NOMO-1 treated with dmso at 0.1 percent for 144 hours (cell line): Measurements from ENCODE around the gene GLIS2.
A peak's percentile ranks its signal among the peaks of the same experiment; 100 is the strongest.

Source experiments
- DNase-seq: peaks from one replicate; lab custom pipeline; 2025; ENCODE audit not compliant: unreplicated experiment; lab: John Stamatoyannopoulos, UW

The GLIS2 gene

DNA sequence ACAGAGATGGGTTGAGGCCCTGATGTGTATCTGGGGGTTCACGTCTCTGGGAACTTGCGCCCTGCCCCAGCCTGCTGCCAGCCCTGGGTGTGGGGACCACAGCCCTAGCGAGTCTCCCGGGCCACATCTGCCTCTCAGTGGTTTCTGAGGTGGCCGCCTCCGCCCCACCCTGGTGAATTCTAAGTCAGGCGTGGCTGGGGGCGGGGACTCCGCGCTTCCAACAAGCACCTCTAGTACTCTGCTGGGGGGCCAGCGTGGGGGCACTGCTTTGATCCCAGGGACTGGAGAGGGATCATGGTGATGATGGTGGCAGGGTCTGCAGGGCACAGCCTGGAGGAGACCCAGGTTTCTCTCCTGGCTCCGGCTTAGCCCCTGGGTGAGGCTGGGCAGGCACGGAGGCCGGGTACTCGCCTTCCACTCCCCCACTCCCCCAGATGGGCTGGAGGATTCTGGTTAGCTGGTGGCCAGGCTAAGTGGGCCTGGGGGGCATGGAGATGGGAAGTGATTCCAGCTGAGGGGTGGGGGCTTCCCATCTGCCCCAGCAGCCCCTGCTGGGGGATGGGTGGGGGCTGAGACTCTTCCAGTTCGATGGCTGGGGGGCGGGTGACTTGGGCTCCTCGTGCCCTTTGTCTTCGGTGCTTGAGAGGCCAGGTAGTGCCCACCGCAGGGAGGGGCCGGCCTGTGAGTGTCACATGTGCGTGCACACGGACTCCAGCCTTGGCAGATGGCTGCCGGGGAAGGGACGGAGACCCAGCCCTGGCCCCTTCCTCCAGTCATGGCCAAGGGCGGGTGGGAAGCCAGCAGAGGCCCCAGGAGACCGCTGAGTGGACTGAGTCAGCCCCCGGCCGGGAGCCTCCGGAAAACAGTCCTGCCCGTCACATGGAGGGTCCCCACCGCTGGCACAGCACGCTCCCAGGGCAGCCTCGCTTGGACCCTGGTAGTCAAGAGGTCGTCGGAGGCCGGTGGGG, 3.9 kb downstream of the GLIS2 start:
- DNase-seq, result no peak

DNA sequence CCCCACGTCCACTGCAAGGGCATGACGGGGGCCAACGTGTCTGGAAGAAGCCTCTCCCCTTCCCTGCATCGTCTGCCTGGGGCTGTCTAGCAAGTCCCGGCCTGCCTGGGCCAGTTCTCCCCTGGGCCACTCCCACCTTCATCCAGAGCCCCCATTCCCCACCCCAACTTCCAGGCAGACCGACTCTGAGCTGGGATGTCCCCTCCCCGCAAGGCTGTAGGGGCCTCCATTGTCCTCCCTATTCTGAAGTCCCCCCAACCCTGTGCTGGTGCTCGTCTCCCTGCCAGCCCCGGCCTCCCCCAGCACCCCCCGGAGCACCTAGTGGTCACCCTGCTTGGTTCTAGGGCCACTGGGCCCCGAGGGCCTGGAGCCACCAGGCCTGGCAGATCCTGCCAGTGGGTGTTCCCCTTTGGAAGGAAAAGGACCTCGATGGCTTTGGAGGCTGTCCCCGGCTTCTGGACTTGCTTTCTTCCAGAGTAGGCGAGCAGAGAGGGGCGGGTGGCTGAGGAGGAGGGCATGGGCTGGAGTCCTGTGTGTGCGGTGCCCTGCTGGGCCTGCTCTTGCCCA, 4.8 kb downstream of the GLIS2 start:
- no peak for DNase-seq

DNA sequence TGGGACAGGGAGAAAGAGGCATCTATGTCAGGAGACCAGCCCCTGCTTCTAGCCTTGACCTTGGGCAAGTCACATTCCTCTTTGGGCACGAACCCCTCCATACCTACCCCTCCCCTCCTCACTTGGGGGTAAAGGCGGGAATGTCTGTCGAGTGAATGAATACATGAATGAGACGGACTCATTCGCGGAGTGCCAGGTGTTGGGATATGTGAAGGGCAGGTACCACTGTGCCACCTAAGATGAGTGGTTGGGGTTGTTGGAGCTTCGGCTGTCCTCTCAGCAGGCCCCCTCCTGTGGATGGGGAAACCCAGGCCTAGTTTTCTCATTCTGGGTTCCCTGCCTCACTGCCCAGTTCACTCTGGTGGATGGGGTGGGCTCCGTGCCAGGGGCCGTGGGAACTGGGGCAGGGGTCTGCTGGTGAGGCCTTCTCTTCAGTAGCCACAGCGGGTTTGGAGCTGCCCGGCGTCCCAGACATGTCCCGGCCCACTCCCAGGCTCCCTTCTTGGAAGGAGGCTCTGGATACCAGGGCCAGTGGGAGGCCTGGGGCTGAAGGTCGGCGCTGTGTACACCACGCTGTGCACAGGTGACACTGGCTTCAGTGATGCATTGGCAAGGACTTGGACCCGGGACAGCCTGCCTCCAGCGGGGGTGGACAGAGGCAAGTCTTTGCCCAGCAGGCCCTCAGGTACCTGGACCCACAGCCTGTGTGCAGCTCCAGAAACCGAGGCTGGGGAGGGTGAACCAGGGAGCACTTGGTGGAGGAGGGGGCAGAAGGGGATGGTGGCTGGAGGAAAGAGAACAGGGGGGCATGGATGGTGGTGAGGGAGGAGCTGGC, 5.6 kb downstream of the GLIS2 start:
- no peak for DNase-seq

DNA sequence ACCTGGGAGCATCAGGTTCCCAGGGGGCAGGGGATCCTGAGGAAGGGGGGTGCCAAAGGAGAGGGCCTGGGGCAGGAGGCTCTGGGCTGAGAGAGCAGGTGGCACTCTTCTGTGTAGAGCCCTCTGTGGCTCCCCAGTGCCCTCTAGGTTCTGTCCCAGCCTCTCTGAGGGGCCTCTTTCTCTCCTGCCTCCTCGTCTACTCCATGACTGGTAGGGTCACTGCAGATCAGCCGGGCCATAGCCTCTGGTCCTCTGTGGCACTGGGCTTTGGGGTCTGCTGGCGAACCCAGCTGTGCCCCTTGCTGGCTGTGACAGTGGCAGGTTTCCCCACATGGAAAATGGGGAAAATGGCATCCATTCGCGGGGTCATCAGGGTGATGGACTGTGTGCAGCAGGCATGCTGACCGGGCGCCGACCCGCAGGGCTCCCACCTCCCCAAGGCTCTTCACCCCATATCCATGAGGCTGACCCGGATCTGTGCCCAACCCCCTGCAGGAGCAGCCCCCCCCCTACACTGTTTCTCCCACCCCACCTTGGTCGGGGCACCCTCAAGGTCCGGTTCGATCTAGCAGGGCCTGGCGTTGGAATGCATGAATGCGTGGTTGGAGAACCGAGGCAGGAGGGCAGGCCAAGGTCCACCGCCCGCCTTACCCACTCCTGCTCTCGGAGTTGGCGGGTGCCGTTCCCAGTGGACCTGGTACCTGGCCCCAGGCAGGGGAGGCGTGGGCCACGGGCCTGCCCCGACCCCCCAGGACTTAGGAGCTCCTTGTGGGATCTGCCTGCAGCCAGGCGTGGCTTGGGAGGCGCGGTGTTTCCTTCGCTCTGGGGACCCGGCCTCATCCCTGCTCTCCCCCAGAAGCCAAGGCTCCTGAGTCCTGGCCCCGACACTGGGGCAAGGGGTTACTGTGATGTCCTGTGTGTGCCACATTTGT, 6.5 kb downstream of the GLIS2 start:
- no peak for DNase-seq

DNA sequence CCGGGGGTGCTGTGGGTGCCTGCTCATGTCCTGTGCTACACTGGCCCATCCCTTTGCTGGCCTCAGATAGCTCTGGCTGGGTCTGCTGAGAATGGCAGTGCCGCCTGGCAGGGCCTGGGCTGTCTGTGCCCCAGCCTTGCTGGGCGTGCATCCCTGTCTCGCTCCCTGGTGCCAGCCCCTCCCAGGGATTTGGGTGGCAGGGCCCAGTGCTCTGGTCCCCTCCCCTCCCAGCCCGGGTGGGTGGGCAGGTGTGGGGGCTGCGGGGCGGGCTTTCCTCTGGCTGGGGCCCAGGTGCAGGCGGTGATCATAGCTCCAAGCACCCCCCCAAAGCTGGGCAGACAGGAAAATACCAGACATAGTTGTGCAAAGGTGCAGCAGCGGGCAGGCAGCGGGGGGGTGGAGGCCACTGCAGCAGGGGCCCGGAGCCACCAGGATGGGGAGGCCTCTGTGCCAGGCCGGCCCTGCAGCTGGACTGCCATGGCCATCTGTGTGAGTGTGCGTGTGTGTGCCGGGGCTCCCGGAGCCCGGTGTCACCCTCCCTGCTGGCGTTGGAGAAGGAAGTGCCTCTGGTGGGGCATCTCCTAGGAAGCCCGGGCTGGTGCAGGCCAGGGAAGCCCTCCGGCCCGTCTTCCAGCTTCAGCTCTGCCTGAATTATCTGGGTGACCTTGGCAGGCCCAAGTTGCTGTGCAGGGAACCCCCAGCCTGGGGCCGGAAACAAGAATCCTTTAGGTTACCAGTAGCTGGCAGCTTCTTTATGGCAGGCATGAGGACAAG, 7.4 kb downstream of the GLIS2 start:
- no peak for DNase-seq

DNA sequence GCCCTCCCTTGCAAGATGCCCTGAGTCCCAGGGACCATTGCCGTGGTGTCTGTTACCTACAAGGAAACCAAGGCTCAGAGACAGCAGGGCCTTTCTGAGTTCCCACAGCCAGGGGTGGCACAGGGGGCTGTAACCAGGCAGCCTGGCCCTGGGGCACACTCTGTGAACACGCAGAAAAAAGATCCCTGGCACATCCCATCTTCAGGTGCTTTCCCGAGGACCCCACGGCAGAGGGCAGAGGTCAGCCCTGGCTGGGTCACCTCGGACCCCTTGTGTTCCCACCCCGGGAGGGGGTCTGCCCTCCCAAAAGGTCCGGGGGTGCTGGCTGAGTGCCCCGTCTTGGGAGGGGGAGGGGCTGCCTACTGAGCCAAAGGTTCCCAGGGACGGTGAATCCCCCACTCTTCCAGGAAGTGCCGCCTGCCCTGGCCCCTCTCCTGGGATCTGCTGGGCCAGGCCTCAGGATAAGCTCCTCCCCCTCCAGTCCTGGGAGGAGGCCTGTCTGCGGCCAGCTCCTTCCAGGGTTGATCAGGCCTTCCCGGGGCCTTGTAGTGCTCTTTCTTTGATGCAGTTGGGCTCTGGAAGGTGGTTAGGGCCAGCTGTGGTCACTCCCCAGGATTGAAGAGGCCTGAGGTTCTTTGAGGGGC, 8.1 kb downstream of the GLIS2 start:
- no peak for DNase-seq

DNA sequence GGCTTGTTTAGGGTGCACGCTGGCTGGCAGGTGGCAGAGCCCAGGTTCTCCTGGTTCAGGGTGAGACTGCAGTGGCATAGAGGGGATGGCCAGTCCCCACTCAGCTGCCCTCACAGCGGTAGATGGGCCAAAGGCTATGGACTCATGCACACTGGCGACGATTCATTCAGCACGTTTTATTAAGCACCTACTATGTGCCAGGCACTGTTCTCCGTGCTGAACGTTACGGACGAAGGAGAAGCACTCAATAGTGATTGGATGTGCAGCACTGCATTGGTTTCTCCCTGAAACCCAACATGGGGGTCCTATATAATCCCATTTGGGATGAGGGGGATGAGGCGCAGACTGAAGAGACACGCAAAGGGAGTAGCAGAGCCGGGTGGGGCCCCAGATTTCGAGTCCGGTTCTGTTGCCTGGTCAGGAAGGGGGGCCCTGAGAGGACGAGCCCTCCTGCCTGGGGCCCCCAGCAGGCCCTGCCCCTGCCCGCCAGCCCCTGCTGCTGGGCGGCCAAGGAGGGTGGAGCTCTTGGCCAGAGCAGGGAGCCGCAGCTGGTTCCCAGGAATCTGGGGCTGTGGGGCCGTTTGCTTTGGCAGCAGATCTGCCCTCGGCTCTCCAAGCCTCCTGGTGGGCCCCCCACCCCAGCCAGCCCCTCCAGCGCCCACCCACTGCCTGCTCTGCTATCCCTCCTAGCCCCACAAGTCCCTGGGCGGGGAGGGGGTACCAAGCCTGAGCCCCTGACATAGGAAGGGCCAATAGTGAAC, 8.8 kb downstream of the GLIS2 start:
- no peak for DNase-seq

DNA sequence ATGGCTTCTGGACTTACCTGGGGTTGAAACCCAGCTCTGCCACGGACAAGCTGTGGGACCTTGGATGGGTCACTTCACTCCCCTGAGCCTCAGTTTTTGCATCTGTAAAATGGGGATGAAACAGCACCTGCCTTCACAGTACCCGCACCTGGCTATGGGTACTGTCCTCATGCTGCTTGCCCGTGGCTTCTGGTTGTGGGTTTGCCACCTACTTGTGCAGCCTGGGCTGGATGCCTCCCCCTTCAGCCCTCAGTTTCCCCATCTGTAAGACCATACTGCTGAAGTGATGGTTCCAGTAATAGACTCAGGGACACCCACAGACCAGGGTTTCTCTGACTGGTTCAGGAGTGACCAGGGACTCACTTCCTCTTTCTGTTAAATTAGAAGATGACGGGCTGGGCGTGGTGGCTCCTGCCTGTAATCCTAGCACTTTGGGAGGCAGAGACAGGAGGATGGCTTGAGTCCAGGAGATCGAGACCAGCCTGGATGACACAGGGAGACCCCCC, 9.4 kb downstream of the GLIS2 start:
- DNase-seq, result peak; percentile 47

DNA sequence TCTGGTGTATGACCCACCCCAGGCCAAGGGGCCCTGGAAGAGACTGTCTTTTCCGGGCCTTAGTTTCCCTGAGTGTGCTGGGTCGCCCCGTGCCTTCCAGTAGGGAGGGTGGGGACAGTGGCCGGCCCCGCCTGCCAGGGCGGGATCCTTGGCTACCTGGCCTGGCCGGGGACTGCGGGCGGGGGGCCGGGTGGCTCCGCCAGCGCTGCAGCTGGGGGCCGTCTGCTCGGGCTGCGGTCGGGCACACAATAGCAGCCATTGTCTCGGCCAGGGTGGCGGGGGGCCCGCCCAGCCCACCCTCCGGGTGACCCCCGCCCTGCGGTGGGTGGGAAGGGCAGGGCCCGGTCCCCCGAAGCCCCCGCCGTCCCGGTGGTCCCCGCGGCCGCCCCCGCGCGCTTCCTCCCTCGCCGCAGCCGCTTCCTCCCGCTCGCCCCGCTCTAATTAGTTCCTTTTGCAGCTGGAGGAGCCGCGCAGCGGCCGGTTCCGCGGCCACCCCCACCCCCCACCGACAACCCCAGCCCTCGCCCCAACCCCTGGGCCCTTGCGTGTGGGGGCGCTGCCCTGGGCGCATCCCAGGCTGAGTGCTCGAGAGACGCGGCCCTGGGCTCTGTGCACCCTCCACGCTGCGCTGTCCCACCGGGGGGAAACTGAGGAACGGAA, 11.6 kb downstream of the GLIS2 start:
- DNase-seq, result peak; percentile 21

DNA sequence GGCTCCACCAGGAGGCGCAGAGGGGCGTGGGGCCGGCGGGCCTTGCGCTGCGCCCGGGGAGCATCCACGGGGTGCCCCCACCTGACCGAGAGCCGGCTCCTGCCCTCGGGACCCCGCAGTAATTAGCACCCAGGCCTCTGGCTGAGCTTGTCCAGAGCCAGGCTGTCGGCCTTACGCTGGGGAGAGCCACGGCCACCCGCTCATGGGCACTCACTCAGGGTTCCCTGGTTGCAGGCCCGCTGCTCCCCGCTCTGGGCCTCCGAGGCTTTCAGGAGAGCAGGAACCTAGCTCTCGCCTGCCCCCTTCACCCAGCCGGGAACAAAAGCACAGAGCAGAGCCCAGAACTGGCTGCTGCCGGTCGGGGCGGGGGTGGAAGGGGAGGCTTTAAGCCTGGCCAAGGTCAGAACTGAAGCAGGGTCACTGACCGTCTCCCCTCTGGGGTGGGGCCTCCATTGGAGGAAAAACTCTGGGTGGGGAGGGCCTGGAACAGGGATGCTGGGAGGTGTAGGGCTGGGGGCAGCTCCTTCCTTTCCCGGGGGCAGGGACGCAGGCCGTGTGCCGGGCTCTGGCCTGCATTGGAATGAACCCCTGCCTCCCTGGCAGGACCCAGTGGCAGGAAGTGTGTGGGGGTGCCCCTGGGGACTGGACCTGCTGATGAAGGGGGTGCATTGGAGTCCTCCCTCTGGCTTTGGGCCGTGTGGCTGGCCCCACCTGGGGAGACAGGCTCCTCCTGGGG, 12.3 kb downstream of the GLIS2 start:
- DNase-seq, result peak; percentile 81

DNA sequence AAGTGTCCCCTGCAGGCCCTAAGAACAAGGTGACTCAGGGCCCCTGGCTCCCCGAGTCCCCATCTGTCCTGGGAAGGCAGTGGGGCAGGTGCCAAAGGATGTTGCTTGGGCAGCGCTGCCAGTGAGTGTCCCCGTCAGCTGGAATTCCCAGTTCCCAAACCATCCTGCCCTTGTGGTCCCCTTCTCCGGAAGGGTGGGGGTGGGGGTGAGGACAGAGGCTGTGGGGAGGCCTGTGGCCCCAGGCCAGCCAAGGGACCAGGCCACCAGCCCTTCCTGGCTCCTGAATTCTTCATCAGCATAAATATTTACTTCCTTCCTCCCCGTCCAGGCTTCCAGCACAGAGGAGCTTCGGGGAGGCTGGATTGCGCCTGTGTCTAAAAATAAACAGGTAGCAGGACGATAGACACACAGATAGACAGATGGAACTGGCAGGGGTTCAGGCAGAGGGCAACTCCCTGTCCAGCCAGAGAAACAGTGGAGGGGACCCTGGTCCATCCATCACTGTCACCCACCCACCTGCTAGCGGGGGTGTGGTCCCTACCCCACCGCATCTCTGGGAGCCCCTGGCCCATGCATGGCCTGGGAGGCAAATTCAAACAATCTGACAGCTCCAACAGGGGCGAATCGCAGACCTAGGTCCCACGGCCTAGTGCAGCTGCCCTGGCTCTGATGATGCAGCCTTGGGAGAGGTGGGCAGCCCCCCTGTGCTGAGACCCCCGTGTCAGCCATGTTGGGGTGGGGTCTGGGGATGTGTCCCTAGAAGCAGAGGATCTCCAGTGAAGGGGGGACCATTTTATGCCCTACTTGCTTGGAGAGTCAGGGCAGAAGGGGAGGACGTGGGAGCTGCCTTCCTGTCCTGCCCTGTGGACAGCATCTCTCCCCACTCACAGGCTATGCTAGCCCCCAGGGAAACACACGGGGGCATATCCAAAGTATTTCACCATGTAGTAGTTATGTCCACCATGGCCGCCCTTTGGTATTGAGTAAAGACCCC, 13.2 kb downstream of the GLIS2 start:
- no peak for DNase-seq

DNA sequence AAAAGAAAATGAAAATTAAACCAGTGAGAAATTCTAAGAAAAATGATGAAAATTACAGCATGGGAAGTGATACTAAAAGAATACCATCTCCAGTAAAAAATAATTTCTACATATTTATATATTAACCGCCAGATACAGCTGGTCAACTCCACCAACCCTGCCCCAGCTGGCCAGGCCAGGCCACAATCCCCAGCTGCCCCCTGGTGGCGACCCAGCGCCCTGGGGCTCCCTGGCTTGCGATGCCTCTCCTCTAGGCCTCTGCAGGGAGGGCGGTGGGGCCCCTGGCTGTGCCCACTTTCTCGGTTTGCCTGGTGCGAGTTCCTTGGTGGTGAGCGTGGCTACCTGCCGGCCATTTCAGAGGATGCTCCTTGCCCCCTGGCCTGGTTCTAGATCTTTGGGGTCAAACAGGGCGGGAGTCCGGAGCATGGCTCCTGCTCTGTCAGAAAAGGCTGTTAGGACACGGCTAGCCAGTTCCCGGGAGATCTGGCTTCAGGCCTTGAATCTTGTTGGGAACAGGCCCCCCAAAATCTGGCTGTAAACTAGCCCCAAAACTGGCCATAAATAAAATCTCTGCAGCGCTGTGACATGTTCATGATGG, 14.5 kb downstream of the GLIS2 start:
- no peak for DNase-seq

DNA sequence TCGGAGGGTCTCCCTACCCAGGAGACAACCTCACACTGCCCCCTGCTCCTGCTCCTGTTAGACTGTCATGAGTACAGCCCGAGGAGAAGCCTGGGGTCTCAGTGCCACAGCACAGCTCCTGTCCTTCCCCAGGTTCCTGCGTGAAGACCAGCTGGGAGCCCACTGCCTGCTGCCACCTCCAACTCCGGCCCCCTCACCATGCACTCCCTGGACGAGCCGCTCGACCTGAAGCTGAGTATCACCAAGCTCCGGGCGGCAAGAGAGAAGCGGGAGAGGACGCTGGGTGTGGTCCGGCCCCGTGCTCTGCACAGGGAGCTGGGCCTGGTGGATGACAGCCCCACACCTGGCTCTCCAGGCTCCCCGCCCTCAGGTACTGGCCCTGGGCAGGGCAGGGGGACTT, 16.2 kb downstream of the GLIS2 start:
- no peak for DNase-seq

DNA sequence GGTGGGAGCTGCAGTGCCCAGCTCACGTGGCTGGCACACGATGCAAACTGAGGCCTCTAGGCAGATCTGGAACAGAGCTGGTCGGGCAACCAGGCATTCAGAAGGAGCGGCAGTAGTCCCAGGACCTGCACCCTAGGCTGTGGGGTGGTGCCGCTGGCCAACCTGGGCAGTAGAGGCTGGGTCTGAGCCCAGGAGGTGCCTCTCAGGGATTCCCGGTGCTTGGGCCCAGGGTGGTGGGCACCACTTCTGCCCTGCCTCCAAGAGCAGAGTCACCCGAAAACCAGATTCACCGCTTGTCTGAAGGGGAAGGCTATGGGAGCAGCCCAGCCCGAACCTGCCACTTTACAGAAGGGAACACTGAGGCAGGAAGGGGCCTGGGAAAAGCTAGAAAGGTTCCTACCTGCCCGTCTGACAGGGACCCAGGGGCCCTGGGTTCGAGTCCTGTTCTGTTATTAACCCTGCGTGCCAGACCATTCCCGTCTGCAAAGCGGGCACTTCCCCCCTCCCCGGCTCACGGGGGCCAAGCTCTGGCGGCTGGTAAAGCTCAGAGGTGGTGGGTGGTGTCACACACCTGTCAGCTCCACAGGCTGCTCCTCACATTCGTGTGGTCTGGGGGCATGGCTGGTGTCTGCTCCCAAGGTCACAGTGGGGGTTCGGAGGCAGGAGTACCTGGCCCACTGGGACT, 16.9 kb downstream of the GLIS2 start:
- no peak for DNase-seq

DNA sequence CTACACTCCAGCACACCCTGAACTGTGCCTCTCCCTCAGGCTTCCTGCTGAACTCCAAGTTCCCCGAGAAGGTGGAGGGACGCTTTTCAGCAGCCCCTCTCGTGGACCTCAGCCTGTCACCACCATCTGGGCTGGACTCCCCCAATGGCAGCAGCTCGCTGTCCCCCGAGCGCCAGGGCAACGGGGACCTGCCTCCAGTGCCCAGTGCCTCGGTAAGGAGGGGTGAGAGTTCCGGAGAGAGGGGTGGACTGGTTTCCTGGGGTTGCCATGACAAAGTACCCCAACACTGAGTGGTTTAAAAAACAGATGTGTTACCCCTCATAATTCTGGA, 17.4 kb downstream of the GLIS2 start:
- DNase-seq, result no peak
